H9 (cell line): Measurements from ENCODE around the gene PKIB. TPM values are rescaled to one million over a fixed set of nuclear protein-coding genes. Genes with fewer than 3 reads are reported as not detected.

Source experiments
- DNase-seq: peaks from one replicate; pipeline ENCODE4 v3.0.0-alpha.2; 2017
- H2AFZ ChIP-seq: one replicate; pipeline ENCODE4 v1.6.1; 2013; ENCODE audit warnings: mild to moderate bottlenecking, low read length, control low read depth, moderate library complexity
- H2AK5ac ChIP-seq: 2 replicates; pipeline ENCODE4 v1.6.1; 2013; ENCODE audit warnings: low read length, control low read depth, mixed read lengths; ENCODE audit not compliant: insufficient read length
- H2BK120ac ChIP-seq: one replicate; pipeline ENCODE4 v1.6.1; 2013; ENCODE audit warnings: low read depth, mild to moderate bottlenecking, low read length, control low read depth, inconsistent platforms; ENCODE audit not compliant: poor library complexity, severe bottlenecking
- H2BK12ac ChIP-seq: 2 replicates; pipeline ENCODE4 v1.6.1; 2013; ENCODE audit warnings: low read length, control low read depth, mixed read lengths, low read depth; ENCODE audit not compliant: insufficient read length
- H2BK15ac ChIP-seq: 2 replicates; pipeline ENCODE4 v1.6.1; 2013; ENCODE audit warnings: low read depth, low read length, control low read depth
- H2BK20ac ChIP-seq: one replicate; pipeline ENCODE4 v1.6.1; 2013; ENCODE audit warnings: low read depth, mild to moderate bottlenecking, low read length, control low read depth, inconsistent platforms; ENCODE audit not compliant: poor library complexity, severe bottlenecking
- H2BK5ac ChIP-seq: 2 replicates; pipeline ENCODE4 v1.6.1; 2013; ENCODE audit warnings: low read length, control low read depth, mixed read lengths; ENCODE audit not compliant: insufficient read length
- H3K14ac ChIP-seq: 2 replicates; pipeline ENCODE4 v1.6.1; 2013; ENCODE audit warnings: low read length, control low read depth; ENCODE audit not compliant: insufficient read depth
- H3K18ac ChIP-seq: 2 replicates; pipeline ENCODE4 v1.6.1; 2013; ENCODE audit warnings: low read depth, mild to moderate bottlenecking, mixed read lengths, low read length, control low read depth; ENCODE audit not compliant: insufficient read length
- H3K23ac ChIP-seq: 2 replicates; pipeline ENCODE4 v1.6.1; 2013; ENCODE audit warnings: low read length, control low read depth, mixed read lengths, low read depth; ENCODE audit not compliant: insufficient read length
- H3K23me2 ChIP-seq: 2 replicates; pipeline ENCODE4 v1.6.1; 2013; ENCODE audit warnings: low read depth, mild to moderate bottlenecking, mixed read lengths, low read length, control low read depth; ENCODE audit not compliant: insufficient read length, poor library complexity, severe bottlenecking
- H3K27ac ChIP-seq: 2 replicates; pipeline ENCODE4 v1.5.1; 2013; ENCODE audit warnings: low read length, control low read depth, mixed read lengths, low read depth; ENCODE audit not compliant: insufficient read length
- H3K27me3 ChIP-seq: 2 replicates; pipeline ENCODE4 v1.6.1; 2013; ENCODE audit warnings: low read length, control low read depth, inconsistent platforms; ENCODE audit not compliant: insufficient read depth
- H3K4ac ChIP-seq: 2 replicates; pipeline ENCODE4 v1.6.1; 2013; ENCODE audit warnings: low read depth, mild to moderate bottlenecking, control low read depth, inconsistent platforms, low read length, moderate library complexity
- H3K4me1 ChIP-seq: 2 replicates; pipeline ENCODE4 v1.6.1; 2013; ENCODE audit warnings: low read length, control low read depth, inconsistent platforms; ENCODE audit not compliant: insufficient read depth
- H3K4me2 ChIP-seq: 2 replicates; pipeline ENCODE4 v1.6.1; 2013; ENCODE audit warnings: low read length, control low read depth, mixed read lengths; ENCODE audit not compliant: insufficient read length, insufficient read depth
- H3K56ac ChIP-seq: 2 replicates; pipeline ENCODE4 v1.6.1; 2013; ENCODE audit warnings: low read depth, mild to moderate bottlenecking, mixed read lengths, low read length, control low read depth; ENCODE audit not compliant: insufficient read length
- H3K79me1 ChIP-seq: 2 replicates; pipeline ENCODE4 v1.6.1; 2013; ENCODE audit warnings: low read depth, mild to moderate bottlenecking, moderate library complexity, low read length, control low read depth, inconsistent platforms; ENCODE audit not compliant: insufficient read depth, poor library complexity, severe bottlenecking
- H3K79me2 ChIP-seq: 2 replicates; pipeline ENCODE4 v1.6.1; 2013; ENCODE audit warnings: low read length, control low read depth, inconsistent platforms; ENCODE audit not compliant: insufficient read depth
- H3K9ac ChIP-seq: 2 replicates; pipeline ENCODE4 v1.6.1; 2013; ENCODE audit warnings: low read length, control low read depth, mixed read lengths; ENCODE audit not compliant: insufficient read length; ENCODE audit errors: extremely low read depth
- H3K9me3 ChIP-seq: one replicate; pipeline ENCODE4 v1.6.1; 2013; ENCODE audit warnings: low read depth, low read length, inconsistent platforms; ENCODE audit not compliant: control insufficient read depth
- H3T11ph ChIP-seq: one replicate; pipeline ENCODE4 v1.6.1; 2013; ENCODE audit warnings: mild to moderate bottlenecking, low read length, control low read depth, inconsistent platforms
- H4K20me1 ChIP-seq: one replicate; pipeline ENCODE4 v1.6.1; 2013; ENCODE audit not compliant: control insufficient read depth, insufficient read length, insufficient read depth
- H4K5ac ChIP-seq: 2 replicates; pipeline ENCODE4 v1.6.1; 2013; ENCODE audit warnings: low read depth, mild to moderate bottlenecking, mixed read lengths, low read length, control low read depth; ENCODE audit not compliant: insufficient read length
- H4K8ac ChIP-seq: replicated peaks from 2 replicates; pipeline ENCODE4 v1.6.1; 2013; ENCODE audit warnings: low read length, control low read depth, mixed read lengths, low read depth; ENCODE audit not compliant: insufficient read length
- H4K91ac ChIP-seq: 2 replicates; pipeline ENCODE4 v1.6.1; 2013; ENCODE audit warnings: low read depth, mild to moderate bottlenecking, moderate library complexity, mixed read lengths, low read length, control low read depth; ENCODE audit not compliant: insufficient read length
- H3K27ac Mint-ChIP-seq, 3 experiments: 2 replicates in 2 of 3; 3 replicates in 1 of 3; pipeline ENCODE4 v1.8.0; 2020 to 2021; ENCODE audit warnings: mixed read lengths in 3 of 3, mild to moderate bottlenecking in 1 of 3, moderate library complexity in 1 of 3
- H3K27me3 Mint-ChIP-seq: 2 replicates; pipeline ENCODE4 v1.8.0; 2021; ENCODE audit warnings: low read depth, mild to moderate bottlenecking, moderate library complexity, mixed read lengths
- H3K36me3 Mint-ChIP-seq, 3 experiments: 2 replicates in 2 of 3; 3 replicates in 1 of 3; pipeline ENCODE4 v1.8.0; 2020 to 2021; ENCODE audit warnings: low read depth in 3 of 3, mixed read lengths in 3 of 3; ENCODE audit not compliant: insufficient read depth in 1 of 3
- H3K4me1 Mint-ChIP-seq, 2 experiments: 2 replicates each; pipeline ENCODE4 v1.8.0; 2020; ENCODE audit warnings: mixed read lengths in 2 of 2
- H3K4me3 Mint-ChIP-seq, 2 experiments: 2 replicates in 1 of 2; 3 replicates in 1 of 2; pipeline ENCODE4 v1.8.0; 2020 to 2021; ENCODE audit warnings: mild to moderate bottlenecking in 2 of 2, mixed read lengths in 2 of 2, moderate library complexity in 1 of 2
- H3K9me3 Mint-ChIP-seq, 2 experiments: 2 replicates in 1 of 2; 3 replicates in 1 of 2; pipeline ENCODE4 v1.8.0; 2020; ENCODE audit warnings: mild to moderate bottlenecking in 2 of 2, mixed read lengths in 2 of 2, moderate library complexity in 1 of 2
- CTCF ChIP-seq: fragments of 200-600 bp; sonication (generic); conservative IDR thresholded peaks from 3 replicates; pipeline ENCODE4 v1.8.0; 2021; ENCODE audit warnings: antibody characterized with exemption, mild to moderate bottlenecking
- WGBS: extraction: QIAGEN DNeasy Blood & Tissue Kit; methylation state at CpG from one replicate; pipeline ENCODE4 v1.1.7; 2013; ENCODE audit warnings: missing lambda C conversion rate, low lambda C conversion rate, mixed read lengths; ENCODE audit not compliant: insufficient read length; ENCODE audit errors: extremely low coverage; 5-methylcytosine and 5-hydroxymethylcytosine counted together
- total RNA-seq: library from RNA; stranded (reverse); gene quantifications from 2 replicates; pipeline ENCODE4 v1.2.1, GENCODE V29; 2021

Gene PKIB
- total RNA-seq, 1 experiment from 2014 or later: 46.5 TPM

- Mint-ChIP-seq H3K27ac (no peak overlapping the region; a peak in 1 of 7 replicates), H3K9me3 (no peaks in the 10 kb centered on the region), H3K36me3 (0 out of 7 replicates have a peak, but pooled peaks cover 0 to 4% (median 0%) of the 10 kb centered on the region in 3 experiments), H3K4me3 (no peak overlapping the region), H3K27me3 (no peaks in the 10 kb centered on the region), H3K4me1 (peaks cover 0 to 6% of the 10 kb centered on the region in 2 experiments; a peak in 2 of 4 replicates)
- Histone ChIP-seq H3K9me3 (no peaks in the 10 kb centered on the region), H4K20me1 (no peaks in the 10 kb centered on the region), H2BK12ac (no peak overlapping the region), H3K23me2 (no peaks in the 10 kb centered on the region), H3K79me2 (no peaks in the 10 kb centered on the region; the same call in 1 of the 2 replicates), H2AK5ac (no peak overlapping the region), H3T11ph (no peak overlapping the region), H4K91ac (no peak overlapping the region), H2BK120ac (no peak overlapping the region), H3K27ac (no peak overlapping the region), H4K5ac (no peak overlapping the region), H4K8ac (no peak overlapping the region), H3K56ac (no peak overlapping the region), H3K4me2 (no peak overlapping the region), H2AFZ (no peak overlapping the region), H2BK15ac (no peak overlapping the region), H3K18ac (no peak overlapping the region), H3K4ac (no peak overlapping the region), H2BK5ac (no peak overlapping the region), H3K4me1 (no peaks in the 10 kb centered on the region; the same call in 1 of the 2 replicates), H3K14ac (no peak overlapping the region), H3K27me3 (no peaks in the 10 kb centered on the region), H3K79me1 (no peaks in the 10 kb centered on the region), H3K23ac (no peak overlapping the region), H2BK20ac (no peak overlapping the region), H3K9ac (no peak overlapping the region)
- no CpG with 5 or more reads among the region's 3 CpGs for WGBS
- no peak for DNase-seq
- no peak for TF ChIP-seq CTCF
Measured at GRCh38 chr6:122651031-122651430, 40.8 kb downstream of the PKIB start.
